ENCODE data around the gene CTDSP1.

- TF ChIP-seq POLR2A (IDR thresholded peaks at IDR 0.05) (no peak), CTCF (IDR thresholded peaks at IDR 0.05) (no peak)
Observed at GRCh38 chr2:218386505-218387368, 12.9 kb upstream of the CTDSP1 start.

All from heart left ventricle (tissue), 13 donors.